ENCODE results near the gene PNMA1. TPM values are rescaled to one million over a fixed set of nuclear protein-coding genes. Genes with fewer than 3 reads are reported as not detected.
A peak's percentile ranks its signal among the peaks of the same experiment; 100 is the strongest.

PNMA1 gene
- total and polyA plus RNA-seq, 2 of the 13 experiments (the other 11 are each of a cell fraction or from before 2014, with no cell fraction given), result 7.0 to 8.3 TPM

DNA sequence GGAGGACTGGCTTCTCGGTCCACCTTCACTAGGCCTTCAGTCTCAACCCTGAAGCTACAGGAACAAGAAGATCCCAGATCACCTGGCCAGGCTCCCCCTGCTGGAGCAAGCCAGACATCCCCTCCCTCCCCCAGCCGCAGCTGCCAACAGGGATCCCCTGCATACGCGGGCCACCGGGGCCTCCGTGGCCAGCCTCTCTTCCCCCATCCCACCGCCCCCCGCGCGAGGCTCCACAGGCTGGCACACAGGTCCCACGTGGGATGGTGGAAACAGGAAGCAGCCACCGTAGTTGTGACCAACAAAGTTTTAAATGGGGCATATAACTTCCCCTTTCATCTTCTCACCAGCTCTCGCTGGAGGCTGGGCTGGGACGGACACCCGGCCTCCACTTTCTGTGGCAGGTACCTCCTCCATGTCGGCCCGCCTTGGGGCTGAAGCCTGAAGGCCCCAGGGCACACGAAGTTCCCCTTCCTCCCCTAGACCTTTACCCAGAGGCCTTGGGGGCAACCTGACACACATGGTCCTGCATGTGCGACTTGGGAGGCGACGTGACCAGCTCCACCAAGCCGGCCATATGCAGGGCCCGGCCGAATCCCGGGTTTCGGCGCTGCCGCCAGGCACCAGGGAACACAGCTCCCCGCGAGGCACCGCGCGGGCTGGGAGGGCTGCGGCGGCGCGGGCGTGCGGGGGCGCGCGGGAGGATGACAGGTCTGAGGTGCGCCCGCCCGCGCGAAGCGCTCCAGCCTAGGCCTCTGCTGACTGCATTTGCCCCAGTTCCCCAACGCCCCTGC is 44.4 kb upstream of the PNMA1 start (continued):
- TF ChIP-seq FOXO4 (CRISPR knock-in tag; conservative IDR thresholded peaks at IDR 0.05), result no peak
- TF ChIP-seq WIZ (CRISPR knock-in tag; IDR thresholded peaks at IDR 0.05), result no peak
- TF ChIP-seq, protein P1, sequence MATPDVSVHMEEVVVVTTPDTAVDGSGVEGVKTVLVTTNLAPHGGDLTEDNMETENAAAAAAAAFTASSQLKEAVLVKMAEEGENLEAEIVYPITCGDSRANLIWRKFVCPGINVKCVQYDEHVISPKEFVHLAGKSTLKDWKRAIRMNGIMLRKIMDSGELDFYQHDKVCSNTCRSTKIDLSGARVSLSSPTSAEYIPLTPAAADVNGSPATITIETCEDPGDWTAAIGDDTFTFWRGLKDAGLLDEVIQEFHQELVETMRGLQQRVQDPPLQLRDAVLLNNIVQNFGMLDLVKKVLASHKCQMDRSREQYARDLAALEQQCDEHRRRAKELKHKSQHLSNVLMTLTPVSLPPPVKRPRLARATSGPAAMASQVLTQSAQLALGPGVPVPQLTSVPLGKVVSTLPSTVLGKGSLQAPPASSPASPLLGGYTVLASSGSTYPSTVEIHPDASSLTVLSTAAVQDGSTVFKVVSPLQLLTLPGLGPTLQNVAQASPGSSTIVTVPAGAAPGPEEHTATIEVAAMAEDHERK (CRISPR knock-in tag; IDR thresholded peaks at IDR 0.05; ENCODE audit: low read depth), result no peak
- TF ChIP-seq ZNF530 (CRISPR knock-in tag; IDR thresholded peaks at IDR 0.05; ENCODE audit: low read depth), result no peak
- TF ChIP-seq, protein P2, sequence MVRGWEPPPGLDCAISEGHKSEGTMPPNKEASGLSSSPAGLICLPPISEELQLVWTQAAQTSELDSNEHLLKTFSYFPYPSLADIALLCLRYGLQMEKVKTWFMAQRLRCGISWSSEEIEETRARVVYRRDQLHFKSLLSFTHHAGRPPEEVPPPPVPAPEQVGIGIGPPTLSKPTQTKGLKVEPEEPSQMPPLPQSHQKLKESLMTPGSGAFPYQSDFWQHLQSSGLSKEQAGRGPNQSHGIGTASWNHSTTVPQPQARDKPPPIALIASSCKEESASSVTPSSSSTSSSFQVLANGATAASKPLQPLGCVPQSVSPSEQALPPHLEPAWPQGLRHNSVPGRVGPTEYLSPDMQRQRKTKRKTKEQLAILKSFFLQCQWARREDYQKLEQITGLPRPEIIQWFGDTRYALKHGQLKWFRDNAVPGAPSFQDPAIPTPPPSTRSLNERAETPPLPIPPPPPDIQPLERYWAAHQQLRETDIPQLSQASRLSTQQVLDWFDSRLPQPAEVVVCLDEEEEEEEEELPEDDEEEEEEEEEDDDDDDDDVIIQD (CRISPR knock-in tag; IDR thresholded peaks at IDR 0.05; ENCODE audit: low read depth), result no peak
- no peak for TF ChIP-seq LCORL (IDR thresholded peaks at IDR 0.05)
- TF ChIP-seq LCORL (CRISPR knock-in tag; IDR thresholded peaks at IDR 0.05), result peak; percentile 70; the same call in 1 of the 2 replicates
- 0 out of 2 replicates have a peak, but pooled peaks have one; percentile 23 for TF ChIP-seq KLF12 (CRISPR knock-in tag; IDR thresholded peaks at IDR 0.05; ENCODE audit: borderline replicate concordance)
- TF ChIP-seq PLRG1 (conservative IDR thresholded peaks at IDR 0.05), result no peak
- no peak for TF ChIP-seq FOSL1 (CRISPR knock-in tag; IDR thresholded peaks at IDR 0.05; ENCODE audit: borderline replicate concordance)
- TF ChIP-seq, protein P3, sequence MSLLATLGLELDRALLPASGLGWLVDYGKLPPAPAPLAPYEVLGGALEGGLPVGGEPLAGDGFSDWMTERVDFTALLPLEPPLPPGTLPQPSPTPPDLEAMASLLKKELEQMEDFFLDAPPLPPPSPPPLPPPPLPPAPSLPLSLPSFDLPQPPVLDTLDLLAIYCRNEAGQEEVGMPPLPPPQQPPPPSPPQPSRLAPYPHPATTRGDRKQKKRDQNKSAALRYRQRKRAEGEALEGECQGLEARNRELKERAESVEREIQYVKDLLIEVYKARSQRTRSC (CRISPR knock-in tag; IDR thresholded peaks at IDR 0.05; ENCODE audit: low read depth), result no peak
- no peak for TF ChIP-seq ZNF121 (CRISPR knock-in tag; IDR thresholded peaks at IDR 0.05)
- TF ChIP-seq, protein P4, sequence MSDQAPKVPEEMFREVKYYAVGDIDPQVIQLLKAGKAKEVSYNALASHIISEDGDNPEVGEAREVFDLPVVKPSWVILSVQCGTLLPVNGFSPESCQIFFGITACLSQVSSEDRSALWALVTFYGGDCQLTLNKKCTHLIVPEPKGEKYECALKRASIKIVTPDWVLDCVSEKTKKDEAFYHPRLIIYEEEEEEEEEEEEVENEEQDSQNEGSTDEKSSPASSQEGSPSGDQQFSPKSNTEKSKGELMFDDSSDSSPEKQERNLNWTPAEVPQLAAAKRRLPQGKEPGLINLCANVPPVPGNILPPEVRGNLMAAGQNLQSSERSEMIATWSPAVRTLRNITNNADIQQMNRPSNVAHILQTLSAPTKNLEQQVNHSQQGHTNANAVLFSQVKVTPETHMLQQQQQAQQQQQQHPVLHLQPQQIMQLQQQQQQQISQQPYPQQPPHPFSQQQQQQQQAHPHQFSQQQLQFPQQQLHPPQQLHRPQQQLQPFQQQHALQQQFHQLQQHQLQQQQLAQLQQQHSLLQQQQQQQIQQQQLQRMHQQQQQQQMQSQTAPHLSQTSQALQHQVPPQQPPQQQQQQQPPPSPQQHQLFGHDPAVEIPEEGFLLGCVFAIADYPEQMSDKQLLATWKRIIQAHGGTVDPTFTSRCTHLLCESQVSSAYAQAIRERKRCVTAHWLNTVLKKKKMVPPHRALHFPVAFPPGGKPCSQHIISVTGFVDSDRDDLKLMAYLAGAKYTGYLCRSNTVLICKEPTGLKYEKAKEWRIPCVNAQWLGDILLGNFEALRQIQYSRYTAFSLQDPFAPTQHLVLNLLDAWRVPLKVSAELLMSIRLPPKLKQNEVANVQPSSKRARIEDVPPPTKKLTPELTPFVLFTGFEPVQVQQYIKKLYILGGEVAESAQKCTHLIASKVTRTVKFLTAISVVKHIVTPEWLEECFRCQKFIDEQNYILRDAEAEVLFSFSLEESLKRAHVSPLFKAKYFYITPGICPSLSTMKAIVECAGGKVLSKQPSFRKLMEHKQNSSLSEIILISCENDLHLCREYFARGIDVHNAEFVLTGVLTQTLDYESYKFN (CRISPR knock-in tag; conservative IDR thresholded peaks at IDR 0.05), result no peak
- no peak; the same call in 1 of the 2 replicates for TF ChIP-seq ZNF616 (CRISPR knock-in tag; IDR thresholded peaks at IDR 0.05; ENCODE audit: low read depth)
- TF ChIP-seq YEATS2 (CRISPR knock-in tag; IDR thresholded peaks at IDR 0.05; ENCODE audit: borderline replicate concordance), result no peak
- TF ChIP-seq SNAI1 (CRISPR knock-in tag; IDR thresholded peaks at IDR 0.05; ENCODE audit: borderline replicate concordance), result 0 out of 2 replicates have a peak, but pooled peaks have one; percentile 46
- peak; percentile 79; the same call in 1 of the 2 replicates for TF ChIP-seq BCL3 (CRISPR knock-in tag; IDR thresholded peaks at IDR 0.05)
- TF ChIP-seq SP2 (CRISPR knock-in tag; IDR thresholded peaks at IDR 0.05), result no peak
- no peak for TF ChIP-seq HNRNPUL1 (IDR thresholded peaks at IDR 0.05; ENCODE audit: low read depth, low read length)

All from HepG2 (cell line).